Measurements from ENCODE around the gene HAUS5. TPM values are rescaled to one million over a fixed set of nuclear protein-coding genes. Genes with fewer than 3 reads are reported as not detected.

HAUS5 gene
- total RNA-seq, 1 experiment from 2014 or later, result 32.9 TPM

DNA sequence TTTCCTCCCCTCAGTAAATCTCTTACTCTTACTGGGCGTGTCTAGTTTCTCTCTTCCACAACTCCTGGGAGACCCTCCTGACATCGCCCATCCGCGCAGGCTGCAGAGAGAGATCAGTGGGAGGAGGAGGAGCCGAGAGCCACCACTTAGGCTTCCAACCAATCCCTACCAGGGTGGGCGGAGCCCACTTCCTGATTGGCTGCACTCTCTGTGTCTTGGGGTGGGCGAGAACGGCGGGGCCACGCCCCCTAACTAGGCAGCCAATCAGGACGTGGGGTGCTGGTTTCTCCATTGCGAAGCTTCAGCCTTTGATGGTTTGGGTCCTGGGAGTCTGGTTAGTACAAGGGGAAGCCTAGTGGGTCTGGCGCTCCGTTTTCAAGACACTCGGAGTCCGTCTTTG lies 26.7 kb upstream of the HAUS5 start, which contains the start of gene PMIS2:
Gene PMIS2, plus strand, starts transcription at position 326 of the 400 bp plus-strand sequence. CDS start 87 bp downstream, outside the sequence.
- no peaks in the 10 kb centered on the region; the same call in 1 of the 2 replicates for H3K27me3 ChIP-seq (ENCODE audit: insufficient read depth, low read length)
- no peak within 1 kb of the TSS for H4K91ac ChIP-seq (ENCODE audit: insufficient read length, low read depth, low read length)
- no peak within 1 kb of the TSS for H2BK5ac ChIP-seq (ENCODE audit: insufficient read length, low read length)
- no peaks in the 10 kb centered on the region for H3K23me2 ChIP-seq (ENCODE audit: insufficient read length, low read depth, low read length, poor library complexity, severe bottlenecking)
- H3K4me2 ChIP-seq (ENCODE audit: insufficient read depth, insufficient read length, low read length), result no peak within 1 kb of the TSS
- no peak within 1 kb of the TSS for H3K14ac ChIP-seq (ENCODE audit: insufficient read depth, low read length)
- H2BK12ac ChIP-seq (ENCODE audit: insufficient read length, low read depth, low read length), result no peak within 1 kb of the TSS
- H3K27ac ChIP-seq (ENCODE audit: insufficient read length, low read depth, low read length), result no peak within 1 kb of the TSS
- no peak within 1 kb of the TSS for H2AK5ac ChIP-seq (ENCODE audit: insufficient read length, low read length)
- WGBS (ENCODE audit: extremely low coverage, insufficient read length, low lambda C conversion rate), result no CpG with 5 or more reads among the region's 16 CpGs
- H3K56ac ChIP-seq (ENCODE audit: insufficient read length, low read depth, low read length), result no peak within 1 kb of the TSS
- H3K9me3 ChIP-seq (ENCODE audit: control insufficient read depth, low read depth, low read length), result no peaks in the 10 kb centered on the region
- no peak within 1 kb of the TSS for H2BK20ac ChIP-seq (ENCODE audit: low read depth, low read length, poor library complexity, severe bottlenecking)
- no peaks in the 10 kb centered on the region for H3K4me1 ChIP-seq (ENCODE audit: insufficient read depth, low read length)
- H4K8ac ChIP-seq (replicated peaks; ENCODE audit: insufficient read length, low read depth, low read length), result no peak within 1 kb of the TSS
- H2BK120ac ChIP-seq (ENCODE audit: low read depth, low read length, poor library complexity, severe bottlenecking), result no peak within 1 kb of the TSS
- H4K5ac ChIP-seq (ENCODE audit: insufficient read length, low read depth, low read length), result no peak within 1 kb of the TSS
- Mint-ChIP-seq H3K9me3 (peaks cover 0 to 1% of the 10 kb centered on the region in 2 experiments; a peak in 2 of 5 replicates), H3K36me3 (ENCODE audit: insufficient read depth in 1 of 3, low read depth in 3 of 3) (no peaks in the 10 kb centered on the region), H3K27ac (no peak within 1 kb of the TSS), H3K4me1 (peaks cover 0 to 2% of the 10 kb centered on the region in 2 experiments; a peak in 1 of 4 replicates), H3K4me3 (no peak within 1 kb of the TSS), H3K27me3 (ENCODE audit: low read depth) (peaks cover 57% of the 10 kb centered on the region)
- H4K20me1 ChIP-seq (ENCODE audit: control insufficient read depth, insufficient read depth, insufficient read length), result no peaks in the 10 kb centered on the region
- DNase-seq, result peak; percentile 65
- H2AFZ ChIP-seq (ENCODE audit: low read length), result no peak within 1 kb of the TSS
- no peak within 1 kb of the TSS for H3K4ac ChIP-seq (ENCODE audit: low read depth, low read length)
- no peak for TF ChIP-seq CTCF (conservative IDR thresholded peaks at IDR 0.05)
- H3T11ph ChIP-seq (ENCODE audit: low read length), result no peak within 1 kb of the TSS
- H3K79me2 ChIP-seq (ENCODE audit: insufficient read depth, low read length), result no peaks in the 10 kb centered on the region
- H3K18ac ChIP-seq (ENCODE audit: insufficient read length, low read depth, low read length), result no peak within 1 kb of the TSS
- no peak within 1 kb of the TSS for H3K9ac ChIP-seq (ENCODE audit: extremely low read depth, insufficient read length, low read length)
- H3K79me1 ChIP-seq (ENCODE audit: insufficient read depth, low read depth, low read length, poor library complexity, severe bottlenecking), result no peaks in the 10 kb centered on the region
- no peak within 1 kb of the TSS for H3K23ac ChIP-seq (ENCODE audit: insufficient read length, low read depth, low read length)
- no peak within 1 kb of the TSS for H2BK15ac ChIP-seq (ENCODE audit: low read depth, low read length)

All from H9 (cell line).